ENCODE data around the gene PAK1.
"Not testable (repeated sequence)": the region's sequence is repeated elsewhere in the genome, so short reads cannot be mapped to it uniquely, and the experiment has no call there.

The PAK1 gene

GRCh38 chr11:77303328-77303727 is 170.6 kb downstream of the PAK1 start:
- CTCF ChIA-PET: interaction anchor here (1.0 to 2.0 kb wide), 3 partner anchors 16 to 54 kb away, joined by 3 to 5 read pairs (median 4); no protein-coding TSS in a partner anchor

DNA sequence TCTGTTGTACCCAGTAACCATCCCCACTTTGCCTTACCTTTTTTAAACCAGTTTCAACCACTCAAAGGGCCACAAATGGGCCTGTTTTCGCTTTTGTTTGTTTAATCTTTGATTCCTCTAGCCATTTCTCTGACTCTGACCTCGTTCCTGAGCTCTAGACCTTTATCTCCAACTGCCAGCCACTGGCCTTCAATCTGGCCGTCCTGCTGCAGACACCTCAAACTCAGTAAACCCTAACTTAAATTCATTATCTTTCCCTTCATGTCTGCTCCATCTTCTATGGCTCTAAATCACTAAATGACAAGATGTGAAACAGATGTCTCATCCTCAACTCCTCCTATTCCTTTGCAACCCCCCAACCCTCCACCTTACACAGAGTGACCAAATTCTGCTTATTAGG is 171.1 kb downstream of the PAK1 start:
- TF ChIP-seq CTCF (IDR thresholded peaks at IDR 0.05; ENCODE audit: control extremely low read depth, extremely low read depth, low read depth, missing control alignments): no peak
- ChIA-PET CTCF (interaction anchor here (2.0 kb wide), 1 partner anchor 20 kb away, joined by 5 read pairs; no protein-coding TSS in a partner anchor), POLR2A (no interaction called here)
- DNase-seq (ENCODE audit: extremely low spot score): no peak

More at GRCh38 chr11:77303328-77303727, 170.6 kb downstream of the PAK1 start:
- POLR2A ChIA-PET: no interaction called here
- DNase-seq (ENCODE audit: extremely low spot score): no peak
- TF ChIP-seq CTCF (IDR thresholded peaks at IDR 0.05; ENCODE audit: control extremely low read depth, extremely low read depth, low read depth, missing control alignments): no peak

DNA sequence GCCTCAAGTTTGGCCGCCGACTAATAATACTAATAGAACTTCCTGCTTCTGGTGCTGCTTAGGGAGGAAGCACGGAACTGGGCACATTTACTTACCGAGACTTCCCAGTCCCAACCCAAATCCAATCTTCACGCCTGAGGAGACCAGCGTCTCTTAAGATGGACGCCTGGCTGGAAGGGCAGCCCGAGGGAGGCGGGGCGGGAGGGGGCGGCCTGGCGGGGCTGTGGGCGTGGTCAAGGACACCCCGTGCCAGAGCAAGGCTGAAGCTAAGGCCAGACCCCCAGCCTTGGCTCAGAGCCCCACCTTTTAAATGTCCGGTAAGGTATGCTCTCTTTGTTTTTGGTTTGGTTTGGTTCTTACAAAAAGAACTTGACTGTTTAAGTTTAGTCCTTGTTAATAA is 172.4 kb downstream of the PAK1 start, which contains the start of gene GDPD4:
Gene GDPD4, minus strand, starts transcription at position 177 of the 400 bp plus-strand sequence. CDS start 16,549 bp downstream, outside the sequence.
- ChIA-PET CTCF (no interaction called here), POLR2A (no interaction called here)

GRCh38 chr11:77300695-77301094 is 173.2 kb downstream of the PAK1 start:
- ChIA-PET POLR2A (no interaction called here), CTCF (no interaction called here)
- TF ChIP-seq CTCF (IDR thresholded peaks at IDR 0.05; ENCODE audit: control extremely low read depth, extremely low read depth, low read depth, missing control alignments): no peak
- no peak for DNase-seq (ENCODE audit: extremely low spot score)

More for the DNA sequence above, 172.4 kb downstream of the PAK1 start, which contains the start of gene GDPD4:
- TF ChIP-seq CTCF (IDR thresholded peaks at IDR 0.05; ENCODE audit: control extremely low read depth, extremely low read depth, low read depth, missing control alignments): no peak
- no peak for DNase-seq (ENCODE audit: extremely low spot score)

GRCh38 chr11:77300028-77300427 is 173.9 kb downstream of the PAK1 start:
- CTCF ChIA-PET: interaction anchor here (1.1 to 1.6 kb wide), 2 partner anchors 9 to 18 kb away, joined by 3 to 4 read pairs; no protein-coding TSS in a partner anchor
- DNase-seq (ENCODE audit: extremely low spot score); POLR2A ChIA-PET: not testable (repeated sequence)

DNA sequence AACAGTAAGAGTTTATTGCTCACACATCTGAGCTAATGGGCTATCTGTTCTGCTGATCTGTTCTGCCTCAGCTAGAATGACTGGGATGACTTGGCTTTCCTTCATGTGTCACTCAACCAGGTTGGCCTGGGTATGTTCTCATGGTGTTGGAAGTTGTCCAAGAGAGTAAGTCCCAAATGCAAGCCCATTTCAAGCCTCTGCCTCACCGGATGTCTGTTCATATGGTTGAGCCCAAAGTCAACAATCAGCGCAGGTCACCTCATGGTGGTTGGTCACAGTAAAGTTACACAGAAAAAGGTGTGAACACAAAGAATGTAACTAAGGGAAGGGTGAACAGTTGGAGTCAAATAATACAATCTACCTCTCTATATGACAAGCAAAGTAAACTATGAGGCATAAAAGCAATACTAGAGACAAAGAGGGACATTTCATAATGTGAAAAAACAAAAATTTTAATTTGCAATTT is 174.3 kb downstream of the PAK1 start:
- no peak for TF ChIP-seq CTCF (IDR thresholded peaks at IDR 0.05; ENCODE audit: control extremely low read depth, extremely low read depth, low read depth, missing control alignments)
- CTCF ChIA-PET: interaction anchor here (1.1 to 1.6 kb wide), 2 partner anchors 8 to 17 kb away, joined by 3 to 4 read pairs; no protein-coding TSS in a partner anchor
- DNase-seq (ENCODE audit: extremely low spot score): no peak
- POLR2A ChIA-PET: no interaction called here

DNA sequence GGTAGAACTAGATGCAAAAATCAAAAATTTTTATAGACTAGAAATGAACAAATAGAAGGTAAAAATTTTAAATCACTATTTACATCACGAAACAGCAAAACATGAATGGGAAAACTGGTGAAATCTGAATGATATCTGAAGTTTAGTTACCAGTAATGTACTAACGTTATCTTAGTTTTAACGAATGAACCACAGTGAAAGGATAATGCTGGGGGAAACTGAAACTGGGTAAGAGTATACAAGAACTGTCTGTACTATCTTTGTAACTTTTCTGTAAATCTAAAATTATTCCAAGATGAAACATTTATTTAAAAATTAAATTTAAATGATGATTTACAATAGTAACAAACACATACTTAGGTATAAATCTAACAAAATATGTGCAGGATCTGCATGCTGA is 179.9 kb downstream of the PAK1 start:
- ChIA-PET POLR2A (no interaction called here), CTCF (no interaction called here)
- TF ChIP-seq CTCF (IDR thresholded peaks at IDR 0.05; ENCODE audit: control extremely low read depth, extremely low read depth, low read depth, missing control alignments): no peak
- DNase-seq (ENCODE audit: extremely low spot score): no peak
